Gastroesophageal sphincter (tissue), 3 donors: ENCODE measurements around the gene QKI.

Experiments used
- EP300 ChIP-seq: sonication (generic); formaldehyde crosslinking; IDR thresholded peaks from one replicate; pipeline ENCODE4 v1.6.1; 2017; ENCODE audit warnings: antibody characterized with exemption, mild to moderate bottlenecking
- POLR2A ChIP-seq, 2 donors: fragments of 450-650 bp; IDR thresholded peaks; one replicate each; pipeline ENCODE4 v1.6.1; 2017; ENCODE audit warnings: antibody characterized with exemption in 2 of 2, mild to moderate bottlenecking in 2 of 2, moderate library complexity in 1 of 2
- POLR2AphosphoS5 ChIP-seq: sonication (generic); formaldehyde crosslinking; IDR thresholded peaks from one replicate; pipeline ENCODE4 v1.6.1; 2017; ENCODE audit warnings: antibody characterized with exemption
- TF ChIP-seq, protein P1 (sequence below), 4 experiments: fragments of 200-600 bp in 2 of 4; fragments of 450-650 bp in 2 of 4; sonication (generic) in 1 of 4; IDR thresholded peaks; one replicate each; pipeline ENCODE4 v1.5.1; 2017 to 2019; ENCODE audit warnings: antibody characterized with exemption in 4 of 4, mild to moderate bottlenecking in 2 of 4, moderate library complexity in 2 of 4

DNA sequence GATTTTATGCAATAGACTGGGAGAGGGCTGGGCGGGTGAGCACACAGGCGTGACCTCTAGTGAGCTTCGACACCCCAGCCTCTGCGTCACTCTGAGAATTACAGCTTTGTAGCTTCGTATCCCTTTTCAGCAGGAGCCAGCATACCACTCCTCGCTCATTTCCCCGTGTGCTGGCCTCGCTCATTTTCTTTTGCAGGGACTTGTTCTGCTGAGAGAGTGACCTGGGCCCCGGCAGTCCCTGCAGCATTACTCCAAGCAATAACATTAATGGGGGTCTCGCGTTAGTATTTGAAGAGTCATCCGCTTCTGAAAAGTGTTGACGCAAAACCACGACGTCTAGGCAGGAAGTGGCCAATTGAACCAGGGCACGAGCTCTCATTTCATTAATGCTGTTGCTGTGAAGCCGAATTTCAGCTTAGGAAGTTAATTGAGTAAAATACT, 193.7 kb downstream of the QKI start:
- TF ChIP-seq, protein P1, sequence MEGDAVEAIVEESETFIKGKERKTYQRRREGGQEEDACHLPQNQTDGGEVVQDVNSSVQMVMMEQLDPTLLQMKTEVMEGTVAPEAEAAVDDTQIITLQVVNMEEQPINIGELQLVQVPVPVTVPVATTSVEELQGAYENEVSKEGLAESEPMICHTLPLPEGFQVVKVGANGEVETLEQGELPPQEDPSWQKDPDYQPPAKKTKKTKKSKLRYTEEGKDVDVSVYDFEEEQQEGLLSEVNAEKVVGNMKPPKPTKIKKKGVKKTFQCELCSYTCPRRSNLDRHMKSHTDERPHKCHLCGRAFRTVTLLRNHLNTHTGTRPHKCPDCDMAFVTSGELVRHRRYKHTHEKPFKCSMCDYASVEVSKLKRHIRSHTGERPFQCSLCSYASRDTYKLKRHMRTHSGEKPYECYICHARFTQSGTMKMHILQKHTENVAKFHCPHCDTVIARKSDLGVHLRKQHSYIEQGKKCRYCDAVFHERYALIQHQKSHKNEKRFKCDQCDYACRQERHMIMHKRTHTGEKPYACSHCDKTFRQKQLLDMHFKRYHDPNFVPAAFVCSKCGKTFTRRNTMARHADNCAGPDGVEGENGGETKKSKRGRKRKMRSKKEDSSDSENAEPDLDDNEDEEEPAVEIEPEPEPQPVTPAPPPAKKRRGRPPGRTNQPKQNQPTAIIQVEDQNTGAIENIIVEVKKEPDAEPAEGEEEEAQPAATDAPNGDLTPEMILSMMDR (IDR thresholded peaks at IDR 0.05), result no peak
- TF ChIP-seq POLR2A (IDR thresholded peaks at IDR 0.05) (no peak), EP300 (no peak), POLR2AphosphoS5 (no peak)
